Middle frontal gyrus (tissue), 1 donor: ENCODE measurements around the gene SEMA3C.

Source experiments
- DNase-seq: peaks from one replicate; pipeline ENCODE4 v3.0.0-alpha.2; 2015; ENCODE audit warnings: low spot score; ENCODE audit errors: extremely low spot score

The SEMA3C gene

GRCh38 chr7:80856769-80857168 is 62.1 kb downstream of the SEMA3C start:
- no peak for DNase-seq

GRCh38 chr7:80851896-80852476 is 66.9 kb downstream of the SEMA3C start:
- DNase-seq: no peak

DNA sequence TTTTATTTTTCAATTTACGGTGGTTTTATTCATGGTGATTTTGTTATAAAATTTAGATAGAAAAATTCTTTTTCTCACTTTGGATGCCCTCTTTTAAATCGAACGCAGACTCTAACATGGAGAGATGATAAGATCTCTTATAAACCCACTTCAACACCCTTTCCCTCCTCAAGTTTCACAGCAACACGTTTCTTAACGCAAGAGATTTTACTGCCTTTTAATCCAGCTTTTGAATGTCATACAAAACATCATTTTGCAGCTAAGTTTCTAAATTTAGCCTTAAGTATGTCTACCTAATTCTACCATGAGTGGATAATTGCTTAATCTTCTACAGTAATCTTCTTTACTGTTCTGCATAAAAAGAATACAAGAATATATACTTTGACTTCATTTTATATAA is 70.0 kb downstream of the SEMA3C start:
- no peak for DNase-seq

DNA sequence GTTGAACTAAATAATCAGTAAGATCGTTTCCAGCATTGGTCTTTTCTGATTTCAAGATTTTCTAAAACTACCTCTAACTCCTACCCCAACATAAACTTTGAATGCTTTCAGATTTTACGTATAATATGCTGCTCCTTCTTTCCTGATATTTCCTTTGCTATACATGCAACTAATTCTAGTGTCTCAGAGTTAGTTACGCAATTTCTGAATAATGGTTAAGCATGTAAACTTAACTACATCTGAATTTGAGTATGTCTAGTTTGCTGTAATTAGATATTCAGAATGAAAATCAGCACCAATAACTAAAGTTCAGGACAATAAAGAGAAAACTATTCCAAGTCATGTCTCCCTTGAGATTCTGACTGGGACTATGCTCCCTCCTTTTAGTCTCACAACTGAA is 71.0 kb downstream of the SEMA3C start:
- no peak for DNase-seq

DNA sequence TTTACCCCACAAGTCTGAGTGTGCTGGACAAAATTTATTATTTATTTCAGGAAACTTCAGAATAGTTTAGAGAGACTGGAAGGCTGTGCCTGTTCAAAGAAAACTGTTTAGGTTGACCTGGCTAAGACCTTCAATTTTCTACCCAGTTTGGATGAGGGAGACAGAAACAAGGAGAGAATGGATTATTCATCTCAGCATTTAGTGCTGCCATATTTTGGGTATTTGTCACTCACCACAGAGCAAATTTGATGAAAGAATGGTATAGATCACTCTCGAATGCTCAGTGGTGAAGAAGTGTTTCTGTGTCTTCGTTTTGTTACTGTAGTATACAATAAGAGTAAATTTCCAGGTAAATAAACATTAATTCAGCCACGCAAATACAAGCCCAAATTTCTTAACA is 71.8 kb downstream of the SEMA3C start:
- DNase-seq: no peak

- DNase-seq: no peak
Observed at GRCh38 chr7:80844916-80845315, 73.9 kb downstream of the SEMA3C start.

GRCh38 chr7:80843018-80843677 is 75.7 kb downstream of the SEMA3C start:
- no peak for DNase-seq

DNA sequence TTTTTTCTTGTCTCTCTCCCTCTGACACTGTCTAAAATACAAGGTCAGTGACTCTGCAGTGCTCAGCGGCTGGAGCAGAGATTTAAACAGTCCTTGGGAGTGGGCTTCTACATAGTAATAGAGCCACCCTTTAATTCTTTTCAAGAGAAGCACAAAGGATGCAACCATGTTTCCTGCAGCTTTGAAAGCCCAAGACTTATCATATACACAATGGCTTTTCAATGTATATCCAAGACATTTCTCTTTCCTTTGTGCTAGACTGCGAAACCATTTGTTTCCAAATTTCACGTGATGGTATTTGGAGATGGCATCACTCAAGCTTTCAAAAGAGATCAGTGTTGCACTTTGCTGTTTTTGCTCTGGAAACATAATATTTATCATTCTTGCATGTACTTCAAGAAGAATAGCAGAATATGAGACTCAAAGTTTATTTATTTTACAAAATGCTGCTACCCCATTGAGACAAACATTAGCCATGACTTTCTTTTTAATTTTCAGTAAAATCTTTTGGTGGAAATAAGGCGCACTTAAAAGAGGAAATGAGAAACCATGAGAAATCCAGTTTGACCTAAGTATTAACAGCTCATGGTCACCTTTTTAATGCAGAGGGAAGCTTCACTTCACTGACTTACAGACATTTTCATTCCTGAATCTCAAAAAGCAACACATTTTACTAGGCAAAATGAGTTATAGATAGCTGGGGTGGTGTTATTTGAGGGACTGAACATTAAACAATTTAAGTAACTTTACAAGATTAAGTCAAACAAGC is 76.6 kb downstream of the SEMA3C start:
- DNase-seq: no peak

GRCh38 chr7:80841423-80841955 is 77.4 kb downstream of the SEMA3C start:
- DNase-seq: no peak

- DNase-seq: no peak
Observed at GRCh38 chr7:80840681-80841080, 78.2 kb downstream of the SEMA3C start.

DNA sequence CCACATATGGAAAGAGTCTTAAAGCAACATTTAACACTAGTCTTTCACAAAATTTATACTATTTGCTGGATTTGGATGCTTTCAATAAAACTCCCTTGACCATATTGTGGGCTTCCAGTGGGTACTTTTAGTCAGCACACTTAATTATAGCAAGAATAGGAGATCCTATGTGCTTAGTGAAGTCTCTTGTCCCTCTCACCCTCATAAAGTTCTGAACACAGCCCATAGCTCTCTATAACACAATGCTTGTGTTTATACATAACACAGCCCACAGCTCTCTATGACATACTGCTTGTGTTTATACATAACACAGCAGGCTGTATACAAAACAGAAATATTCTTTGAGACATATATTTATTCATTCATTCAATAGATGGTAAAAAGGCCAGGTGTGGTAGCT is 79.0 kb downstream of the SEMA3C start:
- DNase-seq: no peak

- no peak for DNase-seq
Observed at GRCh38 chr7:80838643-80839042, 80.2 kb downstream of the SEMA3C start.

DNA sequence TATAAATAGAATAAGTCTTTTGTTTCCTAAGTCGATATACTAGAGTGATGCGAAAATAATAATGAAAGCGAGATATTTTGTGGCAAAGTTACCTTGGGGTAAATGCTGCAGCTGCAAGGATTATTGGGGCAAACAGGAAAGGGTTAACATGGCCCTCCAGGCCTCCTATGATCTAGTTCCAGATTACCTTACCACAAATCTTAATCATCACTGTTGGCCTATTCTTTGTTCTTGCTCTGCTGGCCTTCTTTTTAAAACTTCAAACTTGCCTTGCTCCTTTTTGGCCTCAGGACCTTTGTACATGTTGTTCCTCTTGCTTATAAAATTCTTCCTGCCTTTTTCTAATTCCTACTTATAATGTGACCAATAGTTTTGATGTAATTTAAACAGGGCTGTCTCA is 81.5 kb downstream of the SEMA3C start:
- no peak for DNase-seq

- no peak for DNase-seq
Observed at GRCh38 chr7:80835251-80835650, 83.6 kb downstream of the SEMA3C start.

- DNase-seq: no peak
Observed at GRCh38 chr7:80833289-80834268, 85.3 kb downstream of the SEMA3C start.

GRCh38 chr7:80832006-80832405 is 86.8 kb downstream of the SEMA3C start:
- no peak for DNase-seq

DNA sequence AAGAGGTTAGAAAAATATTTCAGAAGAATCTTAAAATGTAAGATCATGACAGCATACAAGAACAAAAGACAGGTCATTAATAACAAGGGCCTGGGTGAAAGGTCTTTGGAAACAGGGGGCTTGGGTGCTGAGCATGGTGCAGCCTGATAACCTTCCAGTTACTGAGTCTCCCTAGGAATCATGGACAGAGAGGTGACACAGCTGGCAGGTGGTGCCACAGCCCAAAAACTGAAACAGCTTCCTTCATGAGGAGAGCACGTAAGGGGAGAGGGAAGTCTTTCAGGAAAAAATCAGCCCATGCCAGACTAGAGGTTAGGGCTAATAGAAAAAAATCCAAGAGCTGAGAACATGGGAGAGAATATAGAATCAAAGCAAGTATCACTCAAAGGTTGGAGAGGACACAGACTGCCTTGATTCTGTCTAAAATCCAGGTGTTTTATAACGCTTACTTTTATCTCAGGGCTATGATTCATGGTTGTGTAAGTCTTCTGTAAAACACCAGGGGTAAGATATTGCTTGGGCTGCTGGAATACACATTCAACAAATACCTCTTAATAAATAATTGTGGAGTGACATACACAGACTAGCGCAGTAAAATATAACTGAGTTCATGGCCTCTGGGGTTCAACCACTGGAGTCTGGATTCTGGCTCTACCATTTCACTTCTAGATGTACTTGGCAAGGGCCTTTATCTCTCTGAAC is 88.1 kb downstream of the SEMA3C start:
- no peak for DNase-seq

DNA sequence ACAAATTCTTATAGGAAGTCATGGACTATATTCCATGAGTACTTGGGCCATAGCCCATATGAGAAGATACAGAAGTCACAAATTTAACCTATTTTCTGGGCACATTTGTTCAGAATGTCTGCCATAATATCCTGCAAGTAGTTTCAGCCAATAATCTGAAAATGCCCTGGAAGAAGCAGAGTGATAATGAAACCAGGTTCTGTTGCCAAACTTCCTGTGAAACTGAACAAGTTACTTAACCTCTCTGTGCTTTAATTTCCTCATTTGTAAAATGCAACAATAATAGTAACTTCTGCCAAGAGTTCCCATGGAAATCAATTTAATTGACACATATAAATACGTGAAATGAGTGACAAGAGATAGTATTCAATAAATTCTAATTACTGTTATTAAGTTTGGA is 88.8 kb downstream of the SEMA3C start:
- no peak for DNase-seq

DNA sequence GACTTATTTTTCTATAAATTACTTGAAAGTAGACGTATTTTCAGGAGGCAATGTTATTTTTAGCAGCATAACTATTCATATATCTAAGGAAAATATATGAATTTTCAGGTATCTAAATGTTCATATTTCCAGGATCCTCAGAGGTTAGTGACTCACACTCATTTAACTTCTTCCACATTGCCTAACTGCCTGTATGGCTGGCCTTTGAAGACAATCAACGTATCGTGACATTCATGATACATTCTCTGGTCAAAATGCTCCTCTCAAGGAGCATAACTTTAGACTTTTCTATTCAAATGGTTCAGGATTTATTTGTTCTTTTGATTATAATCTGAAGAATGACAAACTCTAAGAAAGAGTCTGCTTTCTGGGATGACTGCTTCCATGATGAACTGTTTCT is 89.3 kb downstream of the SEMA3C start:
- no peak for DNase-seq

DNA sequence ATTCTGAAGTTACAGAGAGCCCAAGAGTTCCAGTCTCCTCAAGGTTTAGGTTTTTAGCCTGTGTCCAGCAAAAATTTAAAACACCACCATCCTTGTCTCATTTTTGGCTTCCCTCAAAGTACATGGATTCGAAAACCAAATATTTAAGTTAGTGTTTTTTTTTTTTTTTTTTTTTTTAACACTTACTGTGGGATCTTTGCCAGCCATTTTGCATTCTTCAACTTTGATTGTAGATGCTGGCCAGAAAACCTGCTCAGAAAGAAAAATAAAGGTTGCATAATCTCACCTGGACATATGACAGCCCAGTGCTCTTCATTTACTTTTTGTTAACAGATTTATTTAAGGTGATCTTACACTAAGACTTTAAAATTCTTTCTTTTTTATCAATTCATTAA is 91.6 kb downstream of the SEMA3C start:
- DNase-seq: no peak
